ENCODE data around the gene PRELID1. TPM values are rescaled to one million over a fixed set of nuclear protein-coding genes. Genes with fewer than 3 reads are reported as not detected.

Gene PRELID1
- total and polyA plus RNA-seq, 2 donors (not counting 3 experiments of a cell fraction or from before 2014, with no cell fraction given): 201 to 293 TPM

DNA sequence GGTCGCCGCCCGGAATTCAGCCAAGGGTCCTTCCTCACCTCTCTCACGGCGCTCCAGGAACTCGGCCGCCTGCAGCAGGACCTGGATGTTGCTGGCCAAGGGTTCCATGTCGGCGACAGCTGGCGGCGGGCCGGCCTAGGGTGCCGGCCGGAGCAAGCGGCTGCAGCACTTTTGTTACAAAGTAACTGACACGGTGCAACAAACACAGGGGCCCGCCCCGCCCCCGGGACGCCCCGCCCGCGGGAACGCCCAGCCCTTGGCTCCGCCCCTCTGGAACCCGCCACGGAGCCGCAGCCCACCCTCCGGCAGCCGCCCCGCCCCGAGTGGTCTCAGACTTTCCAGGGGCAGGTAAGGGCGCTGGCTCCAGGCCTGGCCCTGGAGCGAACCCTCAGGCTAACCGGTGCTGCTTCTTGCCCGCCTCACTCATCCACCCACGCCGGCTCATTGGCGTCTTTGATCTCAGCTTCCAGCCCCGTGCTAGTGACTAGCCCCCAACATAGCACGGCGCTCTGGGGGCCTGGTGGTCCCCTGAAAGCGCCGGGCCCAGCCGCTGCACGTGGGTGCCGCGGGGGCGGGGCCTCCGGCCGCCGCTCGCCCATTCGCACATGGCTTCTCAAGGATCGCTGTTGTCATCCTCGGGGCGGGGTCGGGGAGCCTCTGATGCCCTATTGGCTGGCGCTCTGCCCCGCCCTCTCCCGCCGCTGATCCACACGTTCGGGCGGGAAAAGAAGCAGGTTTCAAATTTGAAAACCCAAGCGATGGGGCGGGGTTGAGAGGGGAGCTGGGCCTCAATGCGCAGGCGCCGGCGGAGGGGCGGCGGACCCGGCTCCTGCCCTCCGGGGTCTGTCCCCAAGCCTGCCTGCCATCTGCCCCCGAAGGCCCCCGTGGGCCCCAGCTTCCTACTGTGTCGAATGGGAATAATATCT lies 8.4 kb downstream of the PRELID1 start, which contains the start of gene MXD3:
Gene MXD3, minus strand, starts transcription at position 176 of the 926 bp plus-strand sequence. Its CDS starts 68 bp downstream, at position 108.
- Histone ChIP-seq H4K20me1 (replicated peaks; ENCODE audit: control insufficient read depth, extremely low read depth, insufficient read depth, low read length) (no peaks in the 10 kb centered on the region), H3K9me3 (replicated peaks; ENCODE audit: control insufficient read depth, insufficient read depth, low read length) (no peaks in the 10 kb centered on the region), H3K4me1 (ENCODE audit: control insufficient read depth, extremely low read depth, insufficient read depth, low read length) (peaks cover 22% of the 10 kb centered on the region), H3K9ac (replicated peaks; ENCODE audit: extremely low read depth, insufficient read depth, low read length) (peak within 1 kb of the TSS; percentile 73), H3K36me3 (ENCODE audit: control insufficient read depth in 2 of 2, extremely low read depth in 1 of 2, insufficient read depth in 2 of 2, low read length in 2 of 2) (peaks cover 0 to 6% of the 10 kb centered on the region in 2 experiments), H3K27ac (ENCODE audit: insufficient read depth, low read depth, low read length) (peak within 1 kb of the TSS; percentile 78), H3K79me2 (ENCODE audit: control insufficient read depth, insufficient read depth, low read length) (peaks cover 10% of the 10 kb centered on the region), H3K4me2 (ENCODE audit: insufficient read depth, low read length) (peak within 1 kb of the TSS; percentile 76), H2AFZ (ENCODE audit: low read depth, low read length) (peak within 1 kb of the TSS; percentile 85), H3K27me3 (ENCODE audit: control insufficient read depth in 2 of 2, insufficient read depth in 2 of 2, low read length in 2 of 2) (no peaks in the 10 kb centered on the region), H3K9me1 (replicated peaks; ENCODE audit: control insufficient read depth, extremely low read depth, insufficient read depth, low read length) (no peaks in the 10 kb centered on the region), H3K4me3 (replicated peaks in 1 of 3; ENCODE audit: insufficient read depth in 1 of 3, low read depth in 1 of 3, low read length in 3 of 3) (peak within 1 kb of the TSS; percentile 49 to 64 (median 58))
- intact Hi-C loops (cut with micrococcal nuclease) (loop anchor here (1.0 to 5.0 kb wide), 5 partner anchors 9 to 660 kb away; partner anchors contain the start of genes LMAN2, PRELID1 and RAB24), dilution Hi-C loops (cut with MboI; ENCODE audit: extremely low pct_ligation_motif_present, low sequenced_read_pairs) (no loop called here)
- CTCF ChIA-PET: interaction anchor here (1.0 to 1.9 kb wide), 5 partner anchors 16 to 198 kb away, joined by 4 to 9 read pairs (median 5); no protein-coding TSS in a partner anchor
- DNase-seq (ENCODE audit: low read depth, low spot score) (peak; percentile 92), FAIRE-seq (peak; percentile 96)
- POLR2A ChIA-PET: no interaction called here
- no TSS peak for BruUV-seq (replicated peaks)
- TF ChIP-seq MYC (IDR thresholded peaks at IDR 0.05; ENCODE audit: low read depth, low read length): no peak
- TF ChIP-seq POLR2A (IDR thresholded peaks at IDR 0.05; ENCODE audit: low read depth, low read length): peak; percentile 63
- TF ChIP-seq, protein P1, sequence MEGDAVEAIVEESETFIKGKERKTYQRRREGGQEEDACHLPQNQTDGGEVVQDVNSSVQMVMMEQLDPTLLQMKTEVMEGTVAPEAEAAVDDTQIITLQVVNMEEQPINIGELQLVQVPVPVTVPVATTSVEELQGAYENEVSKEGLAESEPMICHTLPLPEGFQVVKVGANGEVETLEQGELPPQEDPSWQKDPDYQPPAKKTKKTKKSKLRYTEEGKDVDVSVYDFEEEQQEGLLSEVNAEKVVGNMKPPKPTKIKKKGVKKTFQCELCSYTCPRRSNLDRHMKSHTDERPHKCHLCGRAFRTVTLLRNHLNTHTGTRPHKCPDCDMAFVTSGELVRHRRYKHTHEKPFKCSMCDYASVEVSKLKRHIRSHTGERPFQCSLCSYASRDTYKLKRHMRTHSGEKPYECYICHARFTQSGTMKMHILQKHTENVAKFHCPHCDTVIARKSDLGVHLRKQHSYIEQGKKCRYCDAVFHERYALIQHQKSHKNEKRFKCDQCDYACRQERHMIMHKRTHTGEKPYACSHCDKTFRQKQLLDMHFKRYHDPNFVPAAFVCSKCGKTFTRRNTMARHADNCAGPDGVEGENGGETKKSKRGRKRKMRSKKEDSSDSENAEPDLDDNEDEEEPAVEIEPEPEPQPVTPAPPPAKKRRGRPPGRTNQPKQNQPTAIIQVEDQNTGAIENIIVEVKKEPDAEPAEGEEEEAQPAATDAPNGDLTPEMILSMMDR (IDR thresholded peaks at IDR 0.05; ENCODE audit: extremely low read depth in 1 of 2, insufficient read depth in 1 of 2, low read depth in 1 of 2, low read length in 2 of 2): no peak
- TF ChIP-seq FOS (IDR thresholded peaks at IDR 0.05; ENCODE audit: borderline replicate concordance, insufficient read depth, low read length): no peak
- TF ChIP-seq POLR2AphosphoS5 (IDR thresholded peaks at IDR 0.05; ENCODE audit: insufficient read depth, low read depth, low read length): peak; percentile 10
- TF ChIP-seq, protein P2, sequence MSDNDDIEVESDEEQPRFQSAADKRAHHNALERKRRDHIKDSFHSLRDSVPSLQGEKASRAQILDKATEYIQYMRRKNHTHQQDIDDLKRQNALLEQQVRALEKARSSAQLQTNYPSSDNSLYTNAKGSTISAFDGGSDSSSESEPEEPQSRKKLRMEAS (IDR thresholded peaks at IDR 0.05; ENCODE audit: insufficient read depth, insufficient read length): peak; percentile 94
- no peak for TF ChIP-seq JUN (IDR thresholded peaks at IDR 0.05; ENCODE audit: borderline replicate concordance, insufficient read depth, insufficient read length, low read depth)
- TF ChIP-seq EZH2 (IDR thresholded peaks at IDR 0.05; ENCODE audit: borderline replicate concordance, low read depth, low read length, severe bottlenecking): no peak
- no peak for TF ChIP-seq GATA2 (IDR thresholded peaks at IDR 0.05; ENCODE audit: insufficient read depth, insufficient read length, low read depth, low read length)
